ENCODE results near the gene FNTB. TPM values are rescaled to one million over a fixed set of nuclear protein-coding genes. Genes with fewer than 3 reads are reported as not detected.

Gene FNTB
- total RNA-seq, 1 experiment from 2014 or later = 20.7 TPM

- Mint-ChIP-seq H3K36me3 (ENCODE audit: insufficient read depth in 1 of 3, low read depth in 3 of 3) (peaks cover 0 to 22% (median 15%) of the 10 kb centered on the region in 3 experiments), H3K4me3 (no peak overlapping the region), H3K4me1 (peaks cover 6 to 7% of the 10 kb centered on the region in 2 experiments), H3K27me3 (ENCODE audit: low read depth) (no peaks in the 10 kb centered on the region), H3K27ac (no peak overlapping the region), H3K9me3 (no peaks in the 10 kb centered on the region)
- H2AK5ac ChIP-seq (ENCODE audit: insufficient read length, low read length) = no peak overlapping the region
- no peaks in the 10 kb centered on the region for H3K27me3 ChIP-seq (ENCODE audit: insufficient read depth, low read length)
- no CpG with 5 or more reads among the region's 1 CpG for WGBS (ENCODE audit: extremely low coverage, insufficient read length, low lambda C conversion rate)
- no peaks in the 10 kb centered on the region for H3K79me1 ChIP-seq (ENCODE audit: insufficient read depth, low read depth, low read length, poor library complexity, severe bottlenecking)
- no peaks in the 10 kb centered on the region for H3K79me2 ChIP-seq (ENCODE audit: insufficient read depth, low read length)
- no peak overlapping the region for H3K27ac ChIP-seq (ENCODE audit: insufficient read length, low read depth, low read length)
- H4K5ac ChIP-seq (ENCODE audit: insufficient read length, low read depth, low read length) = no peak overlapping the region
- H3K18ac ChIP-seq (ENCODE audit: insufficient read length, low read depth, low read length) = no peak overlapping the region
- H4K8ac ChIP-seq (replicated peaks; ENCODE audit: insufficient read length, low read depth, low read length) = no peak overlapping the region
- no peak overlapping the region for H3K9ac ChIP-seq (ENCODE audit: extremely low read depth, insufficient read length, low read length)
- no peak overlapping the region for H3K4me2 ChIP-seq (ENCODE audit: insufficient read depth, insufficient read length, low read length)
- H3K23me2 ChIP-seq (ENCODE audit: insufficient read length, low read depth, low read length, poor library complexity, severe bottlenecking) = no peaks in the 10 kb centered on the region
- no peaks in the 10 kb centered on the region for H4K20me1 ChIP-seq (ENCODE audit: control insufficient read depth, insufficient read depth, insufficient read length)
- no peak overlapping the region for H2BK12ac ChIP-seq (ENCODE audit: insufficient read length, low read depth, low read length)
- H3K14ac ChIP-seq (ENCODE audit: insufficient read depth, low read length) = no peak overlapping the region
- no peak for DNase-seq
- H4K91ac ChIP-seq (ENCODE audit: insufficient read length, low read depth, low read length) = no peak overlapping the region
- no peak overlapping the region for H3T11ph ChIP-seq (ENCODE audit: low read length)
- no peaks in the 10 kb centered on the region for H3K9me3 ChIP-seq (ENCODE audit: control insufficient read depth, low read depth, low read length)
- TF ChIP-seq CTCF (conservative IDR thresholded peaks at IDR 0.05) = peak; percentile 44; the same call in 2 of the 3 replicates
- H2BK5ac ChIP-seq (ENCODE audit: insufficient read length, low read length) = no peak overlapping the region
- H3K23ac ChIP-seq (ENCODE audit: insufficient read length, low read depth, low read length) = no peak overlapping the region
- no peak overlapping the region for H2BK15ac ChIP-seq (ENCODE audit: low read depth, low read length)
- H2BK20ac ChIP-seq (ENCODE audit: low read depth, low read length, poor library complexity, severe bottlenecking) = no peak overlapping the region
- no peak overlapping the region for H2AFZ ChIP-seq (ENCODE audit: low read length)
- H2BK120ac ChIP-seq (ENCODE audit: low read depth, low read length, poor library complexity, severe bottlenecking) = no peak overlapping the region
- H3K56ac ChIP-seq (ENCODE audit: insufficient read length, low read depth, low read length) = no peak overlapping the region
- no peak overlapping the region for H3K4ac ChIP-seq (ENCODE audit: low read depth, low read length)
- no peaks in the 10 kb centered on the region for H3K4me1 ChIP-seq (ENCODE audit: insufficient read depth, low read length)
Observed at GRCh38 chr14:64937821-64938193, 48.9 kb upstream of the FNTB start.

Data from H9 (cell line).